ENCODE data around the gene GLRX. TPM values are rescaled to one million over a fixed set of nuclear protein-coding genes. Genes with fewer than 3 reads are reported as not detected.

Gene GLRX
- total and polyA plus RNA-seq, 2 of the 13 experiments (the other 11 are each of a cell fraction or from before 2014, with no cell fraction given), result 63.8 to 499 TPM

- TF ChIP-seq ZNF232 (CRISPR knock-in tag; IDR thresholded peaks at IDR 0.05; ENCODE audit: borderline replicate concordance) (peak; percentile 74; the same call in 1 of the 2 replicates), ZBTB42 (CRISPR knock-in tag; IDR thresholded peaks at IDR 0.05) (peak; percentile 62; the same call in 1 of the 2 replicates), ZNF17 (CRISPR knock-in tag; IDR thresholded peaks at IDR 0.05) (no peak), THAP9 (CRISPR knock-in tag; IDR thresholded peaks at IDR 0.05; ENCODE audit: borderline replicate concordance) (peak; percentile 61; the same call in 1 of the 2 replicates), MAFG (CRISPR knock-in tag; IDR thresholded peaks at IDR 0.05) (no peak), ZNF770 (CRISPR knock-in tag; IDR thresholded peaks at IDR 0.05) (0 out of 2 replicates have a peak, but pooled peaks have one; percentile 27), HNRNPUL1 (IDR thresholded peaks at IDR 0.05; ENCODE audit: low read depth, low read length) (no peak), NR2F6 (IDR thresholded peaks at IDR 0.05) (peak; percentile 96), NR2F6 (CRISPR knock-in tag; IDR thresholded peaks at IDR 0.05) (peak; percentile 97), SNAPC5 (CRISPR knock-in tag; IDR thresholded peaks at IDR 0.05; ENCODE audit: borderline replicate concordance) (no peak; the same call in 1 of the 2 replicates), ATF7 (IDR thresholded peaks at IDR 0.05) (no peak), ATF7 (CRISPR knock-in tag; IDR thresholded peaks at IDR 0.05) (peak; percentile 78), ARNT2 (CRISPR knock-in tag; IDR thresholded peaks at IDR 0.05; ENCODE audit: low read depth) (peak; percentile 75; the same call in 1 of the 2 replicates), REL (CRISPR knock-in tag; conservative IDR thresholded peaks at IDR 0.05) (no peak), ZNF230 (CRISPR knock-in tag; IDR thresholded peaks at IDR 0.05) (peak; percentile 65; the same call in 1 of the 2 replicates), HMG20A (CRISPR knock-in tag; IDR thresholded peaks at IDR 0.05; ENCODE audit: borderline replicate concordance) (peak; percentile 78), TCF7 (IDR thresholded peaks at IDR 0.05; ENCODE audit: low read depth) (no peak), ZNF12 (CRISPR knock-in tag; IDR thresholded peaks at IDR 0.05) (peak; percentile 65), SOX13 (IDR thresholded peaks at IDR 0.05) (no peak), SOX13 (CRISPR knock-in tag; conservative IDR thresholded peaks at IDR 0.05 in 1 of 2, IDR thresholded peaks at IDR 0.05 in 1 of 2) (peak in 1 of 2 experiments; percentile 86; a peak in 2 of 4 replicates), TEAD3 (CRISPR knock-in tag; optimal IDR thresholded peaks at IDR 0.05; ENCODE audit: borderline replicate concordance) (peak; percentile 81)
- TF ChIP-seq, protein P1, sequence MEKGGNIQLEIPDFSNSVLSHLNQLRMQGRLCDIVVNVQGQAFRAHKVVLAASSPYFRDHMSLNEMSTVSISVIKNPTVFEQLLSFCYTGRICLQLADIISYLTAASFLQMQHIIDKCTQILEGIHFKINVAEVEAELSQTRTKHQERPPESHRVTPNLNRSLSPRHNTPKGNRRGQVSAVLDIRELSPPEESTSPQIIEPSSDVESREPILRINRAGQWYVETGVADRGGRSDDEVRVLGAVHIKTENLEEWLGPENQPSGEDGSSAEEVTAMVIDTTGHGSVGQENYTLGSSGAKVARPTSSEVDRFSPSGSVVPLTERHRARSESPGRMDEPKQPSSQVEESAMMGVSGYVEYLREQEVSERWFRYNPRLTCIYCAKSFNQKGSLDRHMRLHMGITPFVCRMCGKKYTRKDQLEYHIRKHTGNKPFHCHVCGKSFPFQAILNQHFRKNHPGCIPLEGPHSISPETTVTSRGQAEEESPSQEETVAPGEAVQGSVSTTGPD (CRISPR knock-in tag; IDR thresholded peaks at IDR 0.05), result peak; percentile 52; the same call in 1 of the 2 replicates
- TF ChIP-seq, protein P2, sequence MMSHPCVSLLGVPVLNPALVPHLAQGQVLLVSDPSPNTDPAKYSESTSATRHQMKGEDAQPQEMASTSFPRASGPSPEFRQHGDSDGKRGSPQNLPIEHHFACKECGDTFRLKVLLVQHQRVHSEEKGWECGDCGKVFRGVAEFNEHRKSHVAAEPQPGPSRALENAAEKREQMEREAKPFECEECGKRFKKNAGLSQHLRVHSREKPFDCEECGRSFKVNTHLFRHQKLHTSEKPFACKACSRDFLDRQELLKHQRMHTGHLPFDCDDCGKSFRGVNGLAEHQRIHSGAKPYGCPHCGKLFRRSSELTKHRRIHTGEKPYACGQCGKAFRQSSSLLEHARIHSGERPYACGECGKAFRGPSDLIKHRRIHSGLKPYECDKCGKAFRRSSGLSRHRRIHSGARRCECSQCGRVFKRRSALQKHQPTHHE (CRISPR knock-in tag; IDR thresholded peaks at IDR 0.05; ENCODE audit: borderline replicate concordance), result no peak
Measured at GRCh38 chr5:95857185-95857945, 34.8 kb upstream of the GLRX start (continued).

All from HepG2 (cell line).